A549 (cell line): ENCODE results near the gene CEP72. TPM values are rescaled to one million over a fixed set of nuclear protein-coding genes. Genes with fewer than 3 reads are reported as not detected.

Experiments used
- ATAC-seq, 2 experiments: fragments of 200-7000 bp in 1 of 2; fragments of >200 bp in 1 of 2; cut with Nextera tagmentation in 1 of 2; cut with Tn5 transposase in 1 of 2; 3 replicates each; pipeline versions ENCODE4 v1.8.0 to v1.9.1; 2018 to 2020; ENCODE audit warnings: mild to moderate bottlenecking in 1 of 2, moderate library complexity in 1 of 2
- CTCF ChIA-PET: fragments of 300-600 bp; sonication (Branson Sonifier 250); formaldehyde crosslinking; extraction: SDS; loops from one replicate; lab custom pipeline; 2021; ENCODE audit warnings: antibody characterized with exemption, inconsistent platforms; lab: Yijun Ruan, JAX
- POLR2A ChIA-PET: fragments of 350-600 bp; formaldehyde crosslinking; extraction: SDS; loops from one replicate; lab custom pipeline; 2021; ENCODE audit warnings: antibody characterized with exemption, inconsistent platforms; lab: Yijun Ruan, JAX
- DNase-seq, 2 experiments: peaks; one replicate each; pipeline versions ENCODE4 v3.0.0 to v3.0.0-alpha.2; 2011 to 2016; ENCODE audit warnings: low read depth in 1 of 2, low spot score in 1 of 2
- FAIRE-seq: peaks from 2 replicates; lab custom pipeline; 2011; peaks lifted over from hg19 to GRCh38; lab: Jason Lieb, UNC
- H3K27ac ChIP-seq, 2 experiments: fragments of >200 bp; sonication (Bioruptor Twin); formaldehyde crosslinking; 3 replicates each; pipeline ENCODE4 v1.5.1; 2016 to 2017
- H3K4me1 ChIP-seq: fragments of >200 bp; sonication (Bioruptor Twin); formaldehyde crosslinking; 3 replicates; pipeline ENCODE4 v1.6.1; 2016
- H3K4me2 ChIP-seq: fragments of >200 bp; sonication (Bioruptor Twin); formaldehyde crosslinking; 3 replicates; pipeline ENCODE4 v1.6.1; 2016
- H3K4me3 ChIP-seq: fragments of >200 bp; sonication (Bioruptor Twin); formaldehyde crosslinking; 3 replicates; pipeline ENCODE4 v1.5.1; 2016
- H3K9me3 ChIP-seq: fragments of >200 bp; sonication (Bioruptor Twin); formaldehyde crosslinking; 3 replicates; pipeline ENCODE4 v1.6.1; 2016
- BHLHE40 ChIP-seq: IDR thresholded peaks from 2 replicates; pipeline ENCODE4 v1.6.1; 2012; ENCODE audit warnings: low read depth, low read length, inconsistent platforms
- CBX2 ChIP-seq: fragments of 200-600 bp; sonication (generic); IDR thresholded peaks from 2 replicates; pipeline ENCODE4 v1.6.1; 2016; ENCODE audit warnings: low read depth, mild to moderate bottlenecking, borderline replicate concordance
- CBX8 ChIP-seq: fragments of 200-600 bp; sonication (generic); IDR thresholded peaks from 2 replicates; pipeline ENCODE4 v1.6.1; 2016
- CHD2 ChIP-seq: fragments of 150-350 bp; IDR thresholded peaks from 2 replicates; pipeline ENCODE4 v1.6.1; 2014; ENCODE audit warnings: low read length; ENCODE audit not compliant: partially characterized antibody
- CHD4 ChIP-seq: fragments of 200-600 bp; sonication (generic); IDR thresholded peaks from 2 replicates; pipeline ENCODE4 v1.6.1; 2016; ENCODE audit warnings: antibody characterized with exemption, mild to moderate bottlenecking, borderline replicate concordance
- EHF ChIP-seq: fragments of 250-450 bp; sonication (Bioruptor Pico); IDR thresholded peaks from 2 replicates; pipeline ENCODE4 v1.5.0; 2020; ENCODE audit warnings: mild to moderate bottlenecking
- EP300 ChIP-seq, 2 experiments: fragments of >200 bp; sonication (Bioruptor Twin); formaldehyde crosslinking; IDR thresholded peaks; 2 replicates in 1 of 2; 3 replicates in 1 of 2; pipeline ENCODE4 v1.6.1; 2016 to 2017
- ESRRA ChIP-seq: fragments of 150-350 bp; IDR thresholded peaks from 2 replicates; pipeline ENCODE4 v1.6.1; 2014; ENCODE audit warnings: mild to moderate bottlenecking, low read length, borderline replicate concordance
- FOXS1 ChIP-seq: fragments of 250-450 bp; sonication (Bioruptor Pico); IDR thresholded peaks from 2 replicates; pipeline ENCODE4 v1.5.0; 2020; ENCODE audit warnings: mild to moderate bottlenecking, moderate library complexity
- HOXA7 ChIP-seq: fragments of 250-450 bp; sonication (Bioruptor Pico); IDR thresholded peaks from 2 replicates; pipeline ENCODE4 v1.5.0; 2020; ENCODE audit warnings: mild to moderate bottlenecking, moderate library complexity
- HOXB5 ChIP-seq: fragments of 250-450 bp; sonication (Bioruptor Pico); IDR thresholded peaks from 2 replicates; pipeline ENCODE4 v1.5.0; 2020; ENCODE audit warnings: mild to moderate bottlenecking, moderate library complexity
- JUN ChIP-seq, 2 experiments: fragments of >200 bp; sonication (Bioruptor Twin); formaldehyde crosslinking; IDR thresholded peaks; 2 replicates in 1 of 2; 3 replicates in 1 of 2; pipeline ENCODE4 v1.6.1; 2016 to 2017
- JUNB ChIP-seq: fragments of >200 bp; sonication (Bioruptor Twin); formaldehyde crosslinking; IDR thresholded peaks from 2 replicates; pipeline ENCODE4 v1.6.1; 2016
- KDM5A ChIP-seq: fragments of 200-600 bp; sonication (generic); IDR thresholded peaks from 2 replicates; pipeline ENCODE4 v1.6.1; 2016; ENCODE audit warnings: antibody characterized with exemption, mild to moderate bottlenecking
- MYC ChIP-seq: IDR thresholded peaks from 2 replicates; pipeline ENCODE4 v1.6.1; 2012; ENCODE audit warnings: mild to moderate bottlenecking, inconsistent platforms, low read length, improper control_type of control experiment, borderline replicate concordance
- RAD21 ChIP-seq, 2 experiments: fragments of >200 bp in 1 of 2; sonication (Bioruptor Twin) in 1 of 2; formaldehyde crosslinking in 1 of 2; IDR thresholded peaks in 1 of 2; conservative IDR thresholded peaks in 1 of 2; 2 replicates in 1 of 2; 3 replicates in 1 of 2; pipeline ENCODE4 v1.6.1; 2012 to 2018; ENCODE audit warnings: inconsistent platforms in 1 of 2
- RFX5 ChIP-seq: fragments of 450-650 bp; IDR thresholded peaks from 2 replicates; pipeline ENCODE4 v1.7.1; 2014; ENCODE audit warnings: antibody characterized with exemption, mild to moderate bottlenecking, moderate library complexity
- ZFP36 ChIP-seq: fragments of 450-650 bp; IDR thresholded peaks from 2 replicates; pipeline ENCODE4 v1.6.1; 2014; ENCODE audit warnings: borderline replicate concordance; ENCODE audit not compliant: partially characterized antibody
- WGBS: methylation state at CpG from one replicate; pipeline ENCODE4 v1.1.6; 2017; ENCODE audit errors: missing lambda C conversion rate; 5-methylcytosine and 5-hydroxymethylcytosine counted together
- polyA plus RNA-seq, 4 experiments: library from polyadenylated mRNA; depleted of rRNA in 3 of 4; stranded (reverse); fragments of >200 nt; fragmentation: RNase III in 1 of 4; extraction: RNeasy Plus Mini Kit Qiagen cat#74134 plus additional on column Dnase treatment in 1 of 4; gene quantifications; 2 replicates in 3 of 4; 3 replicates in 1 of 4; pipeline ENCODE4 v1.2.3, GENCODE V29; 2011 to 2017
- TF ChIP-seq, protein P1 (sequence below): fragments of 200-600 bp; sonication (generic); IDR thresholded peaks from 2 replicates; pipeline ENCODE4 v1.6.1; 2016; ENCODE audit warnings: antibody characterized with exemption, mild to moderate bottlenecking, moderate library complexity
- TF ChIP-seq, protein P2 (sequence below): fragments of 250-450 bp; sonication (Bioruptor Pico); IDR thresholded peaks from 2 replicates; pipeline ENCODE4 v1.5.0; 2021; ENCODE audit warnings: mild to moderate bottlenecking, moderate library complexity, borderline replicate concordance
- TF ChIP-seq, protein P3 (sequence below): IDR thresholded peaks from 2 replicates; pipeline ENCODE4 v1.6.1; 2012; ENCODE audit warnings: low read depth, borderline replicate concordance
- TF ChIP-seq, protein P4 (sequence below): fragments of >200 bp; sonication (Bioruptor Twin); formaldehyde crosslinking; IDR thresholded peaks from 3 replicates; pipeline ENCODE4 v1.5.1; 2016

Gene CEP72
- polyA plus RNA-seq, 2 of the 4 experiments (the other 2 are of a cell fraction), result 10.8 to 11.1 TPM

DNA sequence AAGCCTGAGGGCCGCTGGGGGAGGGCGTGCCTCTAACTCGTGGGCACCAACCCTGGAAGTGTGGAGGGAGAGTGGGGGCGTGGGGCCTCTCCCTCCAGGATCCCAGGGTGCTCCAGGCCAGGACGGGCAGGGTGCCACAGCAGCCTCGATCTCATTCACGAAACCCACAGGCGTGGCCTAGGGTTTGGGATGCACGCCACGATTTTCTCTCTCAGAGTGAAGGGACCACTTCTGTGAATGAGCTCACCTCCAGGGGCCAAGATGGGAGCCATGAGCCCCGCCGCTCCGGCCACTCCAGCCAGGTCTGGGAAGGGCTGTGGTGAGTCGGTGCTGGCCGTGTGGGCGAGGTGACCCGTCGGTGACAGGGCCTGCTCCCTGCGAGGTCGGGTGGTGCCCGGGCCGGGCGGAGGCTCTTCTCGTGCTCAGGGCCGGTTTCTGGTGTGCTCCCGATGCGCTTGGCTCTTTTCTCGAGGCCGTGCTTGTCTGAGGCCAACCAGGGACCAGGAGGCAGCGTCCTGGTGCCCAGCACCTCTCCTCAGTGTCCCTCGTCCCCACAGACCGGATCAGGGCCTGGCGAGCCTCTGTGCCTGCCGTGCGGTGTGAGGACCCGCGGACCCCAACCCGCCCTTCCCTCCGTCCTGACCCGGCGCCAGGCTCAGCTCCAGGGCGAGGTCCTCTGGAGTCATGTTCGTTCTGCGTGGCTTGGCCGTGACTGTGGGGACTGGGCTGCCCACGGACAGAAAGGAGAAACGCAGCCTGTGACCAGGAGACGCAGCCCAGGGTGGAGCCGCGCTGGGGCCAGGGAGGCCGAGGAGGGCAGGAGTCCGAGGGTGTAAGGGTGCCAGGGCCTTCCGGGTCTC is 50.0 kb downstream of the CEP72 start:
- Histone ChIP-seq H3K4me2 (no peak overlapping the region), H3K27ac (no peak overlapping the region), H3K4me1 (no peaks in the 10 kb centered on the region), H3K9me3 (peaks cover 5% of the 10 kb centered on the region; the same call in 2 of the 3 replicates)
- WGBS, result 95% methylated on average over 49 of the region's 53 CpGs
- no peak for FAIRE-seq
- POLR2A ChIA-PET, result no interaction called here
- no peak for DNase-seq
- no peak for TF ChIP-seq HOXA7
- TF ChIP-seq EHF (CRISPR knock-in tag), result no peak
- TF ChIP-seq, protein P1, sequence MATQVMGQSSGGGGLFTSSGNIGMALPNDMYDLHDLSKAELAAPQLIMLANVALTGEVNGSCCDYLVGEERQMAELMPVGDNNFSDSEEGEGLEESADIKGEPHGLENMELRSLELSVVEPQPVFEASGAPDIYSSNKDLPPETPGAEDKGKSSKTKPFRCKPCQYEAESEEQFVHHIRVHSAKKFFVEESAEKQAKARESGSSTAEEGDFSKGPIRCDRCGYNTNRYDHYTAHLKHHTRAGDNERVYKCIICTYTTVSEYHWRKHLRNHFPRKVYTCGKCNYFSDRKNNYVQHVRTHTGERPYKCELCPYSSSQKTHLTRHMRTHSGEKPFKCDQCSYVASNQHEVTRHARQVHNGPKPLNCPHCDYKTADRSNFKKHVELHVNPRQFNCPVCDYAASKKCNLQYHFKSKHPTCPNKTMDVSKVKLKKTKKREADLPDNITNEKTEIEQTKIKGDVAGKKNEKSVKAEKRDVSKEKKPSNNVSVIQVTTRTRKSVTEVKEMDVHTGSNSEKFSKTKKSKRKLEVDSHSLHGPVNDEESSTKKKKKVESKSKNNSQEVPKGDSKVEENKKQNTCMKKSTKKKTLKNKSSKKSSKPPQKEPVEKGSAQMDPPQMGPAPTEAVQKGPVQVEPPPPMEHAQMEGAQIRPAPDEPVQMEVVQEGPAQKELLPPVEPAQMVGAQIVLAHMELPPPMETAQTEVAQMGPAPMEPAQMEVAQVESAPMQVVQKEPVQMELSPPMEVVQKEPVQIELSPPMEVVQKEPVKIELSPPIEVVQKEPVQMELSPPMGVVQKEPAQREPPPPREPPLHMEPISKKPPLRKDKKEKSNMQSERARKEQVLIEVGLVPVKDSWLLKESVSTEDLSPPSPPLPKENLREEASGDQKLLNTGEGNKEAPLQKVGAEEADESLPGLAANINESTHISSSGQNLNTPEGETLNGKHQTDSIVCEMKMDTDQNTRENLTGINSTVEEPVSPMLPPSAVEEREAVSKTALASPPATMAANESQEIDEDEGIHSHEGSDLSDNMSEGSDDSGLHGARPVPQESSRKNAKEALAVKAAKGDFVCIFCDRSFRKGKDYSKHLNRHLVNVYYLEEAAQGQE, result no peak
- no peak for TF ChIP-seq EP300 (IDR thresholded peaks at IDR 0.05)
- TF ChIP-seq, all 56 proteins: peak for 0
- no peak for ATAC-seq
- CTCF ChIA-PET, result interaction anchor here (0.9 kb wide), 1 partner anchor 9 kb away, joined by 4 read pairs; no protein-coding TSS in a partner anchor
- no peak overlapping the region for H3K4me3 ChIP-seq

DNA sequence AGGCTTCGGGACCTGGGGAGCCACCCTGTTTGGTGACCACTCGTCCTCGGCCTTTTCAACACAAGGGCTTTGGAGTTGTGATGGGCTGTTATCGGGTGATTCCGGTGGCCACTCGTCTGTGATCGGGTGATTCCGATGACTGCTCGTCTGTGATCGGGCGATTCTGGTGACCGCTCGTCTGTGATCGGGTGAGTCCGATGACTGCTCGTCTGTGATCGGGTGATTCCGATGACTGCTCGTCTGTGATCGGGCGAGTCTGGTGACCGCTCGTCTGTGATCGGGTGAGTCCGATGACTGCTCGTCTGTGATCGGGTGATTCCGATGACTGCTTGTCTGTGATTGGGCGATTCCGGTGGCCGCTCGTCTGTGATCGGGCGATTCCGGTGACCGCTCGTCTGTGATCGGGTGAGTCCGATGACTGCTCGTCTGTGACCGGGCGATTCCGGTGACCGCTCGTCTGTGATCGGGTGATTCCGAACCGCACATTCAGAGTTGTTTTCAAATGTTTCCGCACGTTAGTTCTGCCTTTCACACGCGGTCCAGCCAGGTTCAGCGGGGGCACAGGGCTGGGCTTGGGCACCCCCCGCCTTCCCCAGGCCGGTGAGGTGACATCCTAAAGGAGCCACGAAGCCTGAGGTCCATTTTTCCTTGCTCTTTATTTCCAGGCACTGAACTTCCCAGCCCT is 50.8 kb downstream of the CEP72 start:
- H3K9me3 ChIP-seq, result peaks cover 5% of the 10 kb centered on the region; the same call in 2 of the 3 replicates
- no peak overlapping the region for H3K4me2 ChIP-seq
- TF ChIP-seq, protein P2, sequence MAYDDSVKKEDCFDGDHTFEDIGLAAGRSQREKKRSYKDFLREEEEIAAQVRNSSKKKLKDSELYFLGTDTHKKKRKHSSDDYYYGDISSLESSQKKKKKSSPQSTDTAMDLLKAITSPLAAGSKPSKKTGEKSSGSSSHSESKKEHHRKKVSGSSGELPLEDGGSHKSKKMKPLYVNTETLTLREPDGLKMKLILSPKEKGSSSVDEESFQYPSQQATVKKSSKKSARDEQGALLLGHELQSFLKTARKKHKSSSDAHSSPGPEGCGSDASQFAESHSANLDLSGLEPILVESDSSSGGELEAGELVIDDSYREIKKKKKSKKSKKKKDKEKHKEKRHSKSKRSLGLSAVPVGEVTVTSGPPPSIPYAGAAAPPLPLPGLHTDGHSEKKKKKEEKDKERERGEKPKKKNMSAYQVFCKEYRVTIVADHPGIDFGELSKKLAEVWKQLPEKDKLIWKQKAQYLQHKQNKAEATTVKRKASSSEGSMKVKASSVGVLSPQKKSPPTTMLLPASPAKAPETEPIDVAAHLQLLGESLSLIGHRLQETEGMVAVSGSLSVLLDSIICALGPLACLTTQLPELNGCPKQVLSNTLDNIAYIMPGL (CRISPR knock-in tag), result no peak
- TF ChIP-seq CHD4 (no peak), ESRRA (no peak), FOXS1 (CRISPR knock-in tag) (no peak), CBX2 (no peak), HOXA7 (no peak), JUN (IDR thresholded peaks at IDR 0.05) (no peak), BHLHE40 (no peak), EP300 (IDR thresholded peaks at IDR 0.05) (no peak), RAD21 (conservative IDR thresholded peaks at IDR 0.05 in 1 of 2, IDR thresholded peaks at IDR 0.05 in 1 of 2) (no peak), MYC (no peak), RFX5 (no peak), CBX8 (no peak), JUNB (no peak), CHD2 (no peak), HOXB5 (no peak), KDM5A (no peak), ZFP36 (no peak)
- TF ChIP-seq, protein P3, sequence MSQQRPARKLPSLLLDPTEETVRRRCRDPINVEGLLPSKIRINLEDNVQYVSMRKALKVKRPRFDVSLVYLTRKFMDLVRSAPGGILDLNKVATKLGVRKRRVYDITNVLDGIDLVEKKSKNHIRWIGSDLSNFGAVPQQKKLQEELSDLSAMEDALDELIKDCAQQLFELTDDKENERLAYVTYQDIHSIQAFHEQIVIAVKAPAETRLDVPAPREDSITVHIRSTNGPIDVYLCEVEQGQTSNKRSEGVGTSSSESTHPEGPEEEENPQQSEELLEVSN, result no peak
- TF ChIP-seq, protein P4, sequence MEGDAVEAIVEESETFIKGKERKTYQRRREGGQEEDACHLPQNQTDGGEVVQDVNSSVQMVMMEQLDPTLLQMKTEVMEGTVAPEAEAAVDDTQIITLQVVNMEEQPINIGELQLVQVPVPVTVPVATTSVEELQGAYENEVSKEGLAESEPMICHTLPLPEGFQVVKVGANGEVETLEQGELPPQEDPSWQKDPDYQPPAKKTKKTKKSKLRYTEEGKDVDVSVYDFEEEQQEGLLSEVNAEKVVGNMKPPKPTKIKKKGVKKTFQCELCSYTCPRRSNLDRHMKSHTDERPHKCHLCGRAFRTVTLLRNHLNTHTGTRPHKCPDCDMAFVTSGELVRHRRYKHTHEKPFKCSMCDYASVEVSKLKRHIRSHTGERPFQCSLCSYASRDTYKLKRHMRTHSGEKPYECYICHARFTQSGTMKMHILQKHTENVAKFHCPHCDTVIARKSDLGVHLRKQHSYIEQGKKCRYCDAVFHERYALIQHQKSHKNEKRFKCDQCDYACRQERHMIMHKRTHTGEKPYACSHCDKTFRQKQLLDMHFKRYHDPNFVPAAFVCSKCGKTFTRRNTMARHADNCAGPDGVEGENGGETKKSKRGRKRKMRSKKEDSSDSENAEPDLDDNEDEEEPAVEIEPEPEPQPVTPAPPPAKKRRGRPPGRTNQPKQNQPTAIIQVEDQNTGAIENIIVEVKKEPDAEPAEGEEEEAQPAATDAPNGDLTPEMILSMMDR, result no peak
- H3K4me1 ChIP-seq, result no peaks in the 10 kb centered on the region
- WGBS, result 96% methylated on average over 52 of the region's 56 CpGs
- ChIA-PET POLR2A (no interaction called here), CTCF (no interaction called here)
- H3K4me3 ChIP-seq, result no peak overlapping the region
- DNase-seq (no peak), ATAC-seq (no peak), FAIRE-seq (no peak)
- H3K27ac ChIP-seq, result no peak overlapping the region
